B cell (primary cell): Measurements from ENCODE around the gene SKAP1. TPM values are rescaled to one million over a fixed set of nuclear protein-coding genes. Genes with fewer than 3 reads are reported as not detected.

Experiments
- ATAC-seq: fragments of 200-7000 bp; cut with Tn5 transposase; one replicate; pipeline ENCODE4 v1.10.0; 2021; ENCODE audit warnings: low read depth, mild to moderate bottlenecking, moderate number of reproducible peaks, moderate library complexity
- CTCF ChIA-PET: fragments of 350-600 bp; sonication (Branson Sonifier 250); formaldehyde crosslinking; loops from one replicate; lab custom pipeline; 2021; ENCODE audit warnings: antibody characterized with exemption, inconsistent platforms; lab: Charles Lee
- POLR2A ChIA-PET: fragments of 350-600 bp; sonication (Branson Sonifier 250); formaldehyde crosslinking; loops from one replicate; lab custom pipeline; 2021; ENCODE audit warnings: antibody characterized with exemption; lab: Charles Lee
- DNase-seq: peaks from one replicate; pipeline ENCODE4 v3.0.0; 2013
- H2AFZ ChIP-seq: 2 replicates; pipeline ENCODE4 v1.6.1; 2012; ENCODE audit warnings: mild to moderate bottlenecking, low read depth, low read length; ENCODE audit not compliant: insufficient read depth, poor library complexity, severe bottlenecking
- H3K27ac ChIP-seq, 2 donors: 1 replicate in 1 of 2; 2 replicates in 1 of 2; pipeline ENCODE4 v1.5.1; 2012 to 2013; ENCODE audit warnings: low read length in 2 of 2, mild to moderate bottlenecking in 2 of 2, moderate library complexity in 1 of 2
- H3K27me3 ChIP-seq, 4 experiments: fragments of 200-600 bp in 1 of 4; sonication (generic) in 1 of 4; replicated peaks in 1 of 4; 1 replicate in 2 of 4; 2 replicates in 2 of 4; pipeline versions ENCODE4 v1.6.1 to v1.7.0; 2013 to 2016; ENCODE audit warnings: low read length in 3 of 4, mild to moderate bottlenecking in 2 of 4, mixed read lengths in 1 of 4, moderate library complexity in 1 of 4; ENCODE audit not compliant: insufficient read depth in 4 of 4, control insufficient read depth in 3 of 4; ENCODE audit errors: control extremely low read depth in 1 of 4
- H3K36me3 ChIP-seq, 2 experiments: replicated peaks in 1 of 2; 1 replicate in 1 of 2; 2 replicates in 1 of 2; pipeline versions ENCODE4 v1.6.1 to v1.7.1; 2013; ENCODE audit warnings: low read length in 1 of 2; ENCODE audit not compliant: insufficient read depth in 2 of 2, control insufficient read depth in 1 of 2; ENCODE audit errors: control extremely low read depth in 1 of 2, extremely low read depth in 1 of 2
- H3K4me1 ChIP-seq, 2 donors: fragments of 200-600 bp in 1 of 2; sonication (generic) in 1 of 2; 1 replicate in 1 of 2; 2 replicates in 1 of 2; pipeline versions ENCODE4 v1.5.1 to v1.6.1; 2013 to 2017; ENCODE audit warnings: low read length in 2 of 2; ENCODE audit not compliant: control insufficient read depth in 2 of 2, insufficient read depth in 2 of 2
- H3K4me2 ChIP-seq: replicated peaks from 2 replicates; pipeline ENCODE3; 2012; ENCODE audit warnings: mild to moderate bottlenecking, low read depth, low read length; ENCODE audit not compliant: poor library complexity, severe bottlenecking
- H3K4me3 ChIP-seq, 5 experiments: fragments of 200-600 bp in 1 of 5; sonication (generic) in 1 of 5; 1 replicate in 3 of 5; 2 replicates in 2 of 5; pipeline versions ENCODE4 v1.5.1 to v1.7.0; 2011 to 2016; ENCODE audit warnings: low read length in 4 of 5, mild to moderate bottlenecking in 4 of 5, low read depth in 2 of 5, control low read depth in 1 of 5, moderate library complexity in 1 of 5; ENCODE audit not compliant: insufficient read depth in 1 of 5; ENCODE audit errors: control extremely low read depth in 1 of 5, extremely low read depth in 1 of 5
- H3K79me2 ChIP-seq: fragments of 200-600 bp; sonication (generic); one replicate; pipeline ENCODE4 v1.6.0; 2016; ENCODE audit warnings: low read length; ENCODE audit not compliant: control insufficient read depth, insufficient read depth
- H3K9ac ChIP-seq: fragments of 200-600 bp; sonication (generic); 2 replicates; pipeline ENCODE4 v1.6.1; 2017; ENCODE audit warnings: mild to moderate bottlenecking, low read length, moderate library complexity
- H3K9me3 ChIP-seq, 3 donors: one replicate each; pipeline versions ENCODE4 v1.6.1 to v1.7.1; 2013; ENCODE audit warnings: low read length in 2 of 3; ENCODE audit not compliant: control insufficient read depth in 2 of 3, insufficient read depth in 1 of 3; ENCODE audit errors: control extremely low read depth in 1 of 3
- H4K20me1 ChIP-seq: 2 replicates; pipeline ENCODE4 v1.6.0; 2012; ENCODE audit warnings: mild to moderate bottlenecking, low read length; ENCODE audit not compliant: insufficient read depth, control insufficient read depth, poor library complexity, severe bottlenecking
- H3K27ac Mint-ChIP-seq: one replicate; pipeline ENCODE4 v1.8.0; 2021; ENCODE audit warnings: mixed read lengths
- H3K27me3 Mint-ChIP-seq: one replicate; pipeline ENCODE4 v1.8.0; 2021; ENCODE audit warnings: mixed read lengths
- H3K4me1 Mint-ChIP-seq: one replicate; pipeline ENCODE4 v1.8.0; 2021; ENCODE audit warnings: mixed read lengths
- H3K4me3 Mint-ChIP-seq: one replicate; pipeline ENCODE4 v1.8.0; 2021; ENCODE audit warnings: mixed read lengths
- H3K9me3 Mint-ChIP-seq: one replicate; pipeline ENCODE4 v1.8.0; 2022; ENCODE audit warnings: mixed read lengths; ENCODE audit not compliant: insufficient read depth
- CTCF ChIP-seq: fragments of 200-600 bp; IDR thresholded peaks from one replicate; pipeline ENCODE4 v1.8.0; 2022; ENCODE audit warnings: antibody characterized with exemption, mild to moderate bottlenecking
- EZH2 ChIP-seq: IDR thresholded peaks from 2 replicates; pipeline ENCODE4 v1.6.1; 2012; ENCODE audit warnings: borderline replicate concordance, low read depth, mild to moderate bottlenecking, moderate library complexity, low read length; ENCODE audit not compliant: insufficient read depth, poor library complexity, severe bottlenecking
- WGBS: methylation state at CpG from one replicate; pipeline ENCODE4 v1.1.5; 2013; ENCODE audit warnings: missing lambda C conversion rate; ENCODE audit not compliant: insufficient coverage; 5-methylcytosine and 5-hydroxymethylcytosine counted together
- intact Hi-C: fragments of 100-400 bp; cut with micrococcal nuclease; formaldehyde crosslinking; loops from one replicate; pipeline ENCODE4 v1.10.0; 2022
- polyA plus RNA-seq: library from polyadenylated mRNA; depleted of rRNA; stranded (reverse); fragments of >200 nt; gene quantifications from 2 replicates; pipeline ENCODE4 v1.2.3, GENCODE V29; 2012
- total RNA-seq, 2 donors: library from RNA; stranded (reverse); fragments of 120-200 nt in 1 of 2; gene quantifications; 1 replicate in 1 of 2; 2 replicates in 1 of 2; pipeline versions ENCODE4 v1.2.3 to v1.2.4, GENCODE V29; 2013 to 2022

The SKAP1 gene
- total and polyA plus RNA-seq, 2 donors (not counting 1 experiment from before 2014, with no cell fraction given): 33.1 to 37.3 TPM

GRCh38 chr17:48258331-48258730, 171.7 kb downstream of the SKAP1 start:
- H3K79me2 ChIP-seq: no peaks in the 10 kb centered on the region
- DNase-seq (no peak), ATAC-seq (no peak)
- H3K27ac ChIP-seq: no peak overlapping the region
- no peak overlapping the region for H3K9ac ChIP-seq
- no peaks in the 10 kb centered on the region for H3K36me3 ChIP-seq
- no peaks in the 10 kb centered on the region for H3K4me1 Mint-ChIP-seq
- H3K9me3 ChIP-seq: no peaks in the 10 kb centered on the region
- POLR2A ChIA-PET: no interaction called here
- H3K4me1 ChIP-seq: no peaks in the 10 kb centered on the region
- H3K9me3 Mint-ChIP-seq: no peaks in the 10 kb centered on the region
- intact Hi-C loops: no loop called here
- TF ChIP-seq EZH2 (no peak), CTCF (no peak)
- no peak overlapping the region for H3K4me3 Mint-ChIP-seq
- H3K27me3 ChIP-seq: no peaks in the 10 kb centered on the region
- H2AFZ ChIP-seq: no peak overlapping the region
- CTCF ChIA-PET: interaction anchor here (1.0 to 1.8 kb wide), 3 partner anchors 9 to 357 kb away, joined by 3 to 4 read pairs (median 3); no protein-coding TSS in a partner anchor
- no peak overlapping the region for H3K4me3 ChIP-seq
- no peaks in the 10 kb centered on the region for H3K27me3 Mint-ChIP-seq
- WGBS: no CpG with 5 or more reads among the region's 1 CpG
- H4K20me1 ChIP-seq: no peaks in the 10 kb centered on the region
- no peak overlapping the region for H3K4me2 ChIP-seq
- H3K27ac Mint-ChIP-seq: no peak overlapping the region

- ATAC-seq (no peak), DNase-seq (no peak)
- Histone ChIP-seq H3K4me2 (no peak overlapping the region), H3K27ac (no peak overlapping the region), H3K36me3 (no peaks in the 10 kb centered on the region), H4K20me1 (no peaks in the 10 kb centered on the region), H3K9me3 (no peaks in the 10 kb centered on the region), H3K9ac (no peak overlapping the region), H3K4me1 (no peaks in the 10 kb centered on the region), H3K27me3 (no peaks in the 10 kb centered on the region), H3K4me3 (no peak overlapping the region), H3K79me2 (no peaks in the 10 kb centered on the region), H2AFZ (no peak overlapping the region)
- Mint-ChIP-seq H3K4me3 (no peak overlapping the region), H3K27me3 (no peaks in the 10 kb centered on the region), H3K4me1 (no peaks in the 10 kb centered on the region), H3K9me3 (no peaks in the 10 kb centered on the region), H3K27ac (no peak overlapping the region)
- intact Hi-C loops: no loop called here
- TF ChIP-seq EZH2 (no peak), CTCF (no peak)
- ChIA-PET POLR2A (no interaction called here), CTCF (interaction anchor here (0.6 kb wide), 1 partner anchor 9 kb away, joined by 3 read pairs; no protein-coding TSS in a partner anchor)
- WGBS: no CpG with 5 or more reads among the region's 4 CpGs
Measured at GRCh38 chr17:48255759-48256158, 174.3 kb downstream of the SKAP1 start.
